Natural killer cell (primary cell): ENCODE measurements around the gene SDS. TPM values are rescaled to one million over a fixed set of nuclear protein-coding genes. Genes with fewer than 3 reads are reported as not detected.

Experiments used
- ATAC-seq, 3 donors: fragments of 150-1000 bp in 2 of 3; fragments of 200-7000 bp in 1 of 3; cut with Tn5 transposase; 1 replicate in 1 of 3; 2 replicates in 2 of 3; pipeline ENCODE4 v1.10.0; 2021; ENCODE audit warnings: mild to moderate bottlenecking in 2 of 3, moderate library complexity in 2 of 3
- DNase-seq, 2 donors: peaks; one replicate each; pipeline versions ENCODE4 v3.0.0 to v3.0.0-alpha.2; 2013 to 2021; ENCODE audit warnings: mixed read lengths in 1 of 2
- H3K27ac ChIP-seq: one replicate; pipeline ENCODE4 v1.5.1; 2013; ENCODE audit warnings: mild to moderate bottlenecking, low read length
- H3K27me3 ChIP-seq: one replicate; pipeline ENCODE4 v1.6.1; 2013; ENCODE audit warnings: low read length; ENCODE audit not compliant: control insufficient read depth, insufficient read depth
- H3K36me3 ChIP-seq: one replicate; pipeline ENCODE4 v1.6.1; 2013; ENCODE audit warnings: low read length; ENCODE audit not compliant: control insufficient read depth, insufficient read depth
- H3K4me1 ChIP-seq: one replicate; pipeline ENCODE4 v1.6.1; 2013; ENCODE audit warnings: low read length; ENCODE audit not compliant: control insufficient read depth, insufficient read depth
- H3K4me3 ChIP-seq: one replicate; pipeline ENCODE4 v1.5.1; 2013; ENCODE audit warnings: low read length
- H3K9me3 ChIP-seq: one replicate; pipeline ENCODE4 v1.6.1; 2013; ENCODE audit warnings: low read length; ENCODE audit not compliant: control insufficient read depth, insufficient read depth
- H3K27ac Mint-ChIP-seq, 2 donors: one replicate each; pipeline ENCODE4 v1.8.0; 2022; ENCODE audit warnings: mild to moderate bottlenecking in 2 of 2, mixed read lengths in 2 of 2, moderate library complexity in 1 of 2
- H3K27me3 Mint-ChIP-seq, 2 donors: one replicate each; pipeline ENCODE4 v1.8.0; 2022; ENCODE audit warnings: low read depth in 2 of 2, mixed read lengths in 2 of 2
- H3K36me3 Mint-ChIP-seq: one replicate; pipeline ENCODE4 v1.8.0; 2022; ENCODE audit warnings: mixed read lengths
- H3K4me1 Mint-ChIP-seq, 2 donors: one replicate each; pipeline ENCODE4 v1.8.0; 2022; ENCODE audit warnings: mixed read lengths in 2 of 2
- H3K4me3 Mint-ChIP-seq: one replicate; pipeline ENCODE4 v1.8.0; 2022; ENCODE audit warnings: mild to moderate bottlenecking, moderate library complexity, mixed read lengths
- H3K9me3 Mint-ChIP-seq, 2 donors: one replicate each; pipeline ENCODE4 v1.8.0; 2022; ENCODE audit warnings: mixed read lengths in 2 of 2
- WGBS: methylation state at CpG from one replicate; pipeline ENCODE4 v1.1.7; 2013; ENCODE audit warnings: missing lambda C conversion rate; ENCODE audit not compliant: insufficient coverage; 5-methylcytosine and 5-hydroxymethylcytosine counted together
- intact Hi-C: fragments of 100-400 bp; cut with micrococcal nuclease; formaldehyde crosslinking; loops from one replicate; pipeline ENCODE4 v1.14.2; 2022
- total RNA-seq, 4 donors: library from RNA; stranded (reverse); fragments of 120-200 nt in 1 of 4; gene quantifications; one replicate each; pipeline versions ENCODE4 v1.2.3 to v1.2.4, GENCODE V29; 2013 to 2022
- TF ChIP-seq, protein P1 (sequence below): fragments of 200-600 bp; IDR thresholded peaks from one replicate; pipeline ENCODE4 v1.8.0; 2022; ENCODE audit warnings: antibody characterized with exemption

SDS gene
- total RNA-seq, 3 donors from 2014 or later (not counting 1 experiment from before 2014, with no cell fraction given): not detected

GRCh38 chr12:113428482-113428881 lies 24.8 kb upstream of the SDS start:
- Mint-ChIP-seq H3K9me3 (no peaks in the 10 kb centered on the region), H3K27ac (no peak overlapping the region), H3K27me3 (peaks cover 0 to 7% of the 10 kb centered on the region in 2 donors), H3K4me1 (peaks cover 0 to 11% of the 10 kb centered on the region in 2 donors), H3K36me3 (no peaks in the 10 kb centered on the region), H3K4me3 (no peak overlapping the region)
- H3K4me1 ChIP-seq: no peaks in the 10 kb centered on the region
- no peaks in the 10 kb centered on the region for H3K36me3 ChIP-seq
- TF ChIP-seq, protein P1, sequence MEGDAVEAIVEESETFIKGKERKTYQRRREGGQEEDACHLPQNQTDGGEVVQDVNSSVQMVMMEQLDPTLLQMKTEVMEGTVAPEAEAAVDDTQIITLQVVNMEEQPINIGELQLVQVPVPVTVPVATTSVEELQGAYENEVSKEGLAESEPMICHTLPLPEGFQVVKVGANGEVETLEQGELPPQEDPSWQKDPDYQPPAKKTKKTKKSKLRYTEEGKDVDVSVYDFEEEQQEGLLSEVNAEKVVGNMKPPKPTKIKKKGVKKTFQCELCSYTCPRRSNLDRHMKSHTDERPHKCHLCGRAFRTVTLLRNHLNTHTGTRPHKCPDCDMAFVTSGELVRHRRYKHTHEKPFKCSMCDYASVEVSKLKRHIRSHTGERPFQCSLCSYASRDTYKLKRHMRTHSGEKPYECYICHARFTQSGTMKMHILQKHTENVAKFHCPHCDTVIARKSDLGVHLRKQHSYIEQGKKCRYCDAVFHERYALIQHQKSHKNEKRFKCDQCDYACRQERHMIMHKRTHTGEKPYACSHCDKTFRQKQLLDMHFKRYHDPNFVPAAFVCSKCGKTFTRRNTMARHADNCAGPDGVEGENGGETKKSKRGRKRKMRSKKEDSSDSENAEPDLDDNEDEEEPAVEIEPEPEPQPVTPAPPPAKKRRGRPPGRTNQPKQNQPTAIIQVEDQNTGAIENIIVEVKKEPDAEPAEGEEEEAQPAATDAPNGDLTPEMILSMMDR: no peak
- no peak for ATAC-seq
- intact Hi-C loops: no loop called here
- no peaks in the 10 kb centered on the region for H3K9me3 ChIP-seq
- WGBS: 100% methylated on average over 1 of the region's 1 CpG
- H3K27ac ChIP-seq: no peak overlapping the region
- no peaks in the 10 kb centered on the region for H3K27me3 ChIP-seq
- DNase-seq: no peak
- no peak overlapping the region for H3K4me3 ChIP-seq

DNA sequence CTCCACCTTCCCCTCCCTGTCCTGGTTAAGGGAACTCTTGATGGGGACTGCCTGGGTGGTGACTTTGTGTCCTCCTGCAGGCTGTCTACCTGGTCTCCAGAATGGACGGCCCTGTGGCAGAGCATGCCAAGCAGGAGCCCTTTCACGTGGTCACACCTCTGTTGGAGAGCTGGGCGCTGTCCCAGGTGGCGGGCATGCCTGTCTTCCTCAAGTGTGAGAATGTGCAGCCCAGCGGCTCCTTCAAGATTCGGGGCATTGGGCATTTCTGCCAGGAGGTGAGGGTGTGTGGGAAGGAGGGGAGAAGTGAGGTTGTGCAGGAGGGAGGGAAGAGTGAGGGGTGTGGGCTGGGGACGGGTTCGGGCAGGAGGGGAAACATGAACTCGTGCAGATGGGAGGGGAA lies 24.2 kb upstream of the SDS start:
- DNase-seq: no peak
- no peaks in the 10 kb centered on the region for H3K9me3 Mint-ChIP-seq
- H3K36me3 Mint-ChIP-seq: no peaks in the 10 kb centered on the region
- intact Hi-C loops: no loop called here
- Histone ChIP-seq H3K4me3 (no peak overlapping the region), H3K4me1 (no peaks in the 10 kb centered on the region), H3K9me3 (no peaks in the 10 kb centered on the region), H3K27me3 (no peaks in the 10 kb centered on the region), H3K36me3 (no peaks in the 10 kb centered on the region), H3K27ac (no peak overlapping the region)
- peaks cover 0 to 17% of the 10 kb centered on the region in 2 donors for H3K4me1 Mint-ChIP-seq
- no peak overlapping the region for H3K4me3 Mint-ChIP-seq
- 80% methylated on average over 9 of the region's 9 CpGs for WGBS
- peaks cover 0 to 7% of the 10 kb centered on the region in 2 donors for H3K27me3 Mint-ChIP-seq
- H3K27ac Mint-ChIP-seq: no peak overlapping the region
- TF ChIP-seq, protein P1: no peak
- no peak for ATAC-seq

GRCh38 chr12:113425960-113426453 lies 22.3 kb upstream of the SDS start:
- H3K4me3 Mint-ChIP-seq: no peak overlapping the region
- Histone ChIP-seq H3K9me3 (no peaks in the 10 kb centered on the region), H3K4me3 (no peak overlapping the region), H3K27me3 (no peaks in the 10 kb centered on the region), H3K27ac (no peak overlapping the region), H3K4me1 (peaks cover 13% of the 10 kb centered on the region), H3K36me3 (no peaks in the 10 kb centered on the region)
- WGBS: 50% methylated on average over 10 of the region's 11 CpGs
- DNase-seq (no peak), ATAC-seq (no peak)
- no peaks in the 10 kb centered on the region for H3K36me3 Mint-ChIP-seq
- no peaks in the 10 kb centered on the region for H3K9me3 Mint-ChIP-seq
- peaks cover 0 to 4% of the 10 kb centered on the region in 2 donors for H3K27me3 Mint-ChIP-seq
- intact Hi-C loops: no loop called here
- TF ChIP-seq, protein P1: no peak
- no peak overlapping the region for H3K27ac Mint-ChIP-seq
- peaks cover 0 to 28% of the 10 kb centered on the region in 2 donors for H3K4me1 Mint-ChIP-seq
